Progenitor cell of endocrine pancreas (in vitro differentiated cells): ENCODE results near the gene ITPR2. TPM values are rescaled to one million over a fixed set of nuclear protein-coding genes. Genes with fewer than 3 reads are reported as not detected.
A peak's percentile ranks its signal among the peaks of the same experiment; 100 is the strongest.

Experiments used
- DNase-seq: peaks from one replicate; pipeline ENCODE4 v3.0.0; 2021; ENCODE audit warnings: low spot score; ENCODE audit not compliant: unreplicated experiment
- H3K27ac Mint-ChIP-seq: 2 replicates; pipeline ENCODE4 v1.8.0; 2021; ENCODE audit warnings: mild to moderate bottlenecking, moderate library complexity, mixed read lengths
- H3K27me3 Mint-ChIP-seq: 2 replicates; pipeline ENCODE4 v1.8.0; 2021; ENCODE audit warnings: mixed read lengths
- H3K36me3 Mint-ChIP-seq: 2 replicates; pipeline ENCODE4 v1.8.0; 2022; ENCODE audit warnings: mixed read lengths; ENCODE audit not compliant: insufficient read depth
- H3K4me1 Mint-ChIP-seq: 2 replicates; pipeline ENCODE4 v1.8.0; 2021; ENCODE audit warnings: low read depth, mixed read lengths
- H3K4me3 Mint-ChIP-seq: 2 replicates; pipeline ENCODE4 v1.8.0; 2021; ENCODE audit warnings: low read depth, mild to moderate bottlenecking, moderate library complexity, mixed read lengths
- H3K9me3 Mint-ChIP-seq: 2 replicates; pipeline ENCODE4 v1.8.0; 2021; ENCODE audit warnings: low read depth, mixed read lengths
- CTCF ChIP-seq: fragments of 200-600 bp; sonication (generic); IDR thresholded peaks from one replicate; pipeline ENCODE4 v1.5.0; 2021; ENCODE audit warnings: antibody characterized with exemption, mild to moderate bottlenecking; ENCODE audit not compliant: unreplicated experiment
- total RNA-seq: library from RNA; stranded (reverse); gene quantifications from 2 replicates; pipeline ENCODE4 v1.2.1, GENCODE V29; 2021

Gene ITPR2
- total RNA-seq, 1 donor from 2014 or later = 72.4 TPM

- Mint-ChIP-seq H3K27ac (no peak overlapping the region), H3K4me1 (peaks cover 8% of the 10 kb centered on the region), H3K36me3 (peaks cover 6% of the 10 kb centered on the region), H3K4me3 (no peak overlapping the region), H3K9me3 (peaks cover 8% of the 10 kb centered on the region), H3K27me3 (no peaks in the 10 kb centered on the region)
- DNase-seq = no peak
- no peak for TF ChIP-seq CTCF
Observed at GRCh38 chr12:26744042-26744626, 88.9 kb downstream of the ITPR2 start.

GRCh38 chr12:26741584-26742227 is 91.3 kb downstream of the ITPR2 start:
- Mint-ChIP-seq H3K27ac (peak overlapping the region; percentile 2), H3K4me1 (peaks cover 8% of the 10 kb centered on the region), H3K27me3 (no peaks in the 10 kb centered on the region), H3K36me3 (peaks cover 12% of the 10 kb centered on the region), H3K4me3 (no peak overlapping the region), H3K9me3 (peaks cover 21% of the 10 kb centered on the region)
- DNase-seq = no peak
- TF ChIP-seq CTCF = no peak

- peaks cover 21% of the 10 kb centered on the region for H3K9me3 Mint-ChIP-seq
- TF ChIP-seq CTCF = no peak
- H3K27me3 Mint-ChIP-seq = no peaks in the 10 kb centered on the region
- H3K4me3 Mint-ChIP-seq = no peak overlapping the region
- H3K36me3 Mint-ChIP-seq = peaks cover 13% of the 10 kb centered on the region
- H3K27ac Mint-ChIP-seq = no peak overlapping the region
- no peak for DNase-seq
- peaks cover 10% of the 10 kb centered on the region for H3K4me1 Mint-ChIP-seq
Observed at GRCh38 chr12:26740991-26741390, 92.0 kb downstream of the ITPR2 start.

DNA sequence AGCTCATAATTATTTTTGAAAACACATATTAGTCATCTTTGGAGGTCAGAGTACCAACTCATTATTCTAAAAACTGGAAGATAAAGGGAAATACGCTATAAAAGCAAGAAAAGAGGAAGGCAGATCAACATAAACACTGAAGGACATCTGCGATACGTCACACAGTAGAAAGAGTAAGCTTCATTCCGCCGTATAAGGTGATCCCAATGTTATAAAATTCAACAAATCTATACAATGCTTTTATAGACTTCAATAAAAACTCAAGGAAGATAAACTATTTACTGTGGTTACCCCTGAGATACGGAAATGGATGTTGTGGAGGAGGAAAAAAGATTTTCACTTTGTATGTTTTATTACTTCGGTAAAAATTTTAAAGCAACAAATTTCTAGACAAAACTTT is 92.6 kb downstream of the ITPR2 start:
- peaks cover 13% of the 10 kb centered on the region for H3K36me3 Mint-ChIP-seq
- no peak overlapping the region for H3K4me3 Mint-ChIP-seq
- H3K27me3 Mint-ChIP-seq = no peaks in the 10 kb centered on the region

DNA sequence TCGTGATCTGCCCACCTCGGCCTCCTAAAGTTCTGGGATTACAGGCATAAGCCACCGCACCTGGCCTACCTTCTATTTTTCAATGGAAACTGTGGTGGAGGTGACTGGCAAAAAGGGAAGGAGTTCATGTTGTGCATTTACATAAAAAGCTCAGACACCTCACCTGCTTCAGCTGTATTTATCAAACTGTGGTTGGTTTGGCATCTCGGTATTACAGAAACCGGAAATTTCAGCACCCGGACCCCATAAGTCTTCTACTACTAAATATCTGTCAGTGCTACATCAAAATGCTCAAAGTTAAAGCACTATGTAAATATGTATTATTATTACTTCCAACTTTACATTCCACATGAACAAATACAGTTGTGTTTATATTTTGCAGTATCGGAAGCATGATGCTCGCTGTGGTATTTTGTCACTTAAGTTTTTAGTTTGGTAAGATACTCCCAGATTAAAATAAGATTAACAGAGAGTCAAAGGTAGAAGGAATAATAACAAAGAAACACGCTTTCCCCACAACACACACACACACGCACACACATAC is 95.4 kb downstream of the ITPR2 start:
- Mint-ChIP-seq H3K36me3 (peaks cover 13% of the 10 kb centered on the region), H3K27ac (no peak overlapping the region), H3K4me3 (no peak overlapping the region), H3K27me3 (no peaks in the 10 kb centered on the region), H3K4me1 (peaks cover 8% of the 10 kb centered on the region), H3K9me3 (peaks cover 21% of the 10 kb centered on the region)
- DNase-seq = no peak
- TF ChIP-seq CTCF = no peak

More for the DNA sequence above, 92.6 kb downstream of the ITPR2 start:
- Mint-ChIP-seq H3K4me1 (peaks cover 10% of the 10 kb centered on the region), H3K9me3 (peaks cover 21% of the 10 kb centered on the region), H3K27ac (no peak overlapping the region)
- TF ChIP-seq CTCF = no peak
- DNase-seq = no peak
